Measurements from ENCODE around the gene DDIAS. TPM values are rescaled to one million over a fixed set of nuclear protein-coding genes. Genes with fewer than 3 reads are reported as not detected.

Gene DDIAS
- total and polyA plus RNA-seq, 2 donors (not counting 1 experiment from before 2014, with no cell fraction given) = 2.3 to 3.0 TPM

- Histone ChIP-seq H3K4me2 (ENCODE audit: extremely low read depth, insufficient read depth, low read length) (no peak overlapping the region), H3K9me3 (ENCODE audit: control insufficient read depth, insufficient read depth, low read depth, low read length) (no peaks in the 10 kb centered on the region), H3K36me3 (ENCODE audit: control insufficient read depth, insufficient read depth, low read length) (no peaks in the 10 kb centered on the region), H2AFZ (ENCODE audit: low read length) (no peak overlapping the region), H3K27ac (ENCODE audit: insufficient read depth, low read length) (no peak overlapping the region), H3K4me3 (replicated peaks in 1 of 4; ENCODE audit: control extremely low read depth in 1 of 4, insufficient read depth in 1 of 4, low read depth in 3 of 4, low read length in 4 of 4) (no peak overlapping the region), H3K9ac (ENCODE audit: insufficient read depth, low read length) (no peak overlapping the region), H3K27me3 (ENCODE audit: control insufficient read depth, insufficient read depth, low read length) (no peaks in the 10 kb centered on the region), H3K79me2 (ENCODE audit: control insufficient read depth, insufficient read depth, low read length) (no peaks in the 10 kb centered on the region), H4K20me1 (ENCODE audit: control insufficient read depth, extremely low read depth, insufficient read depth, low read length) (no peaks in the 10 kb centered on the region), H3K4me1 (ENCODE audit: control insufficient read depth, extremely low read depth, insufficient read depth, low read length) (no peaks in the 10 kb centered on the region)
- TF ChIP-seq CTCF (conservative IDR thresholded peaks at IDR 0.05 in 1 of 2, IDR thresholded peaks at IDR 0.05 in 1 of 2; ENCODE audit: low read depth in 1 of 2, low read length in 2 of 2) (no peak), EZH2 (IDR thresholded peaks at IDR 0.05; ENCODE audit: low read length, missing control alignments) (no peak)
- DNase-seq (ENCODE audit: low read depth in 2 of 2) = no peak
Measured at GRCh38 chr11:82883853-82884252, 17.7 kb upstream of the DDIAS start.

- Histone ChIP-seq H3K4me3 (replicated peaks in 1 of 4; ENCODE audit: control extremely low read depth in 1 of 4, insufficient read depth in 1 of 4, low read depth in 3 of 4, low read length in 4 of 4) (no peak overlapping the region), H4K20me1 (ENCODE audit: control insufficient read depth, extremely low read depth, insufficient read depth, low read length) (no peaks in the 10 kb centered on the region), H3K27ac (ENCODE audit: insufficient read depth, low read length) (no peak overlapping the region), H3K9ac (ENCODE audit: insufficient read depth, low read length) (no peak overlapping the region), H3K4me2 (ENCODE audit: extremely low read depth, insufficient read depth, low read length) (no peak overlapping the region), H3K79me2 (ENCODE audit: control insufficient read depth, insufficient read depth, low read length) (no peaks in the 10 kb centered on the region), H3K4me1 (ENCODE audit: control insufficient read depth, extremely low read depth, insufficient read depth, low read length) (no peaks in the 10 kb centered on the region), H3K9me3 (ENCODE audit: control insufficient read depth, insufficient read depth, low read depth, low read length) (no peaks in the 10 kb centered on the region), H3K27me3 (ENCODE audit: control insufficient read depth, insufficient read depth, low read length) (no peaks in the 10 kb centered on the region), H2AFZ (ENCODE audit: low read length) (no peak overlapping the region), H3K36me3 (ENCODE audit: control insufficient read depth, insufficient read depth, low read length) (no peaks in the 10 kb centered on the region)
- no peak for TF ChIP-seq CTCF (conservative IDR thresholded peaks at IDR 0.05 in 1 of 2, IDR thresholded peaks at IDR 0.05 in 1 of 2; ENCODE audit: low read depth in 1 of 2, low read length in 2 of 2)
- no peak for TF ChIP-seq EZH2 (IDR thresholded peaks at IDR 0.05; ENCODE audit: low read length, missing control alignments)
- no peak for DNase-seq (ENCODE audit: low read depth in 2 of 2)
Measured at GRCh38 chr11:82889133-82890001, 12.2 kb upstream of the DDIAS start.

GRCh38 chr11:82890002-82890341 lies 11.6 kb upstream of the DDIAS start:
- Histone ChIP-seq H3K4me3 (replicated peaks in 1 of 4; ENCODE audit: control extremely low read depth in 1 of 4, insufficient read depth in 1 of 4, low read depth in 3 of 4, low read length in 4 of 4) (no peak overlapping the region), H3K79me2 (ENCODE audit: control insufficient read depth, insufficient read depth, low read length) (no peaks in the 10 kb centered on the region), H3K4me1 (ENCODE audit: control insufficient read depth, extremely low read depth, insufficient read depth, low read length) (no peaks in the 10 kb centered on the region), H3K4me2 (ENCODE audit: extremely low read depth, insufficient read depth, low read length) (no peak overlapping the region), H3K9me3 (ENCODE audit: control insufficient read depth, insufficient read depth, low read depth, low read length) (no peaks in the 10 kb centered on the region), H4K20me1 (ENCODE audit: control insufficient read depth, extremely low read depth, insufficient read depth, low read length) (no peaks in the 10 kb centered on the region), H3K9ac (ENCODE audit: insufficient read depth, low read length) (no peak overlapping the region), H3K36me3 (ENCODE audit: control insufficient read depth, insufficient read depth, low read length) (no peaks in the 10 kb centered on the region), H3K27ac (ENCODE audit: insufficient read depth, low read length) (no peak overlapping the region), H2AFZ (ENCODE audit: low read length) (no peak overlapping the region), H3K27me3 (ENCODE audit: control insufficient read depth, insufficient read depth, low read length) (no peaks in the 10 kb centered on the region)
- TF ChIP-seq CTCF (conservative IDR thresholded peaks at IDR 0.05 in 1 of 2, IDR thresholded peaks at IDR 0.05 in 1 of 2; ENCODE audit: low read depth in 1 of 2, low read length in 2 of 2) (no peak), EZH2 (IDR thresholded peaks at IDR 0.05; ENCODE audit: low read length, missing control alignments) (no peak)
- no peak for DNase-seq (ENCODE audit: low read depth in 2 of 2)
